K562 (cell line): Measurements from ENCODE around the gene CCDC116. TPM values are rescaled to one million over a fixed set of nuclear protein-coding genes. Genes with fewer than 3 reads are reported as not detected.
A peak's percentile ranks its signal among the peaks of the same experiment; 100 is the strongest.

Source experiments
- ARID3A ChIP-seq: IDR thresholded peaks from 2 replicates; pipeline ENCODE4 v1.6.1; 2012; ENCODE audit warnings: low read depth, low read length, improper control_type of control experiment, borderline replicate concordance
- ATF6 ChIP-seq: sonication (generic); formaldehyde crosslinking; IDR thresholded peaks from 2 replicates; pipeline ENCODE4 v1.4.0; 2020; ENCODE audit warnings: mild to moderate bottlenecking, missing genetic modification reagents
- CBX2 ChIP-seq: fragments of 200-600 bp; sonication (generic); IDR thresholded peaks from one replicate; pipeline ENCODE4 v1.6.1; 2012; ENCODE audit warnings: mild to moderate bottlenecking, low read length, inconsistent platforms; ENCODE audit not compliant: insufficient read depth, poor library complexity, severe bottlenecking
- CBX8 ChIP-seq: fragments of 200-600 bp; sonication (generic); IDR thresholded peaks from 2 replicates; pipeline ENCODE4 v1.6.1; 2012; ENCODE audit warnings: borderline replicate concordance, mixed run types, low read depth, mild to moderate bottlenecking, moderate library complexity, mixed read lengths, low read length, control low read depth, inconsistent platforms; ENCODE audit not compliant: poor library complexity, severe bottlenecking; ENCODE audit errors: extremely low read depth
- ETV6 ChIP-seq, 3 experiments: fragments of 150-350 bp in 1 of 3; sonication (generic) in 1 of 3; formaldehyde crosslinking in 1 of 3; IDR thresholded peaks; 2 replicates each; pipeline versions ENCODE4 v1.6.1 to v1.8.0; 2014 to 2022; ENCODE audit warnings: borderline replicate concordance in 2 of 3, low read depth in 2 of 3, antibody characterized with exemption in 1 of 3, low read length in 1 of 3, mild to moderate bottlenecking in 1 of 3, missing genetic modification reagents in 1 of 3
- FOXP4 ChIP-seq: sonication (generic); formaldehyde crosslinking; IDR thresholded peaks from 2 replicates; pipeline ENCODE4 v1.8.0; 2022; ENCODE audit warnings: mild to moderate bottlenecking, missing genetic modification reagents, borderline replicate concordance
- KLF13 ChIP-seq: fragments of 450-650 bp; IDR thresholded peaks from 2 replicates; pipeline ENCODE4 v1.6.1; 2016; ENCODE audit warnings: missing genetic modification characterization, low read depth, mild to moderate bottlenecking, missing compliant biosample characterization, moderate library complexity, borderline replicate concordance
- L3MBTL2 ChIP-seq: fragments of 450-650 bp; IDR thresholded peaks from 2 replicates; pipeline ENCODE4 v1.6.1; 2016; ENCODE audit warnings: mild to moderate bottlenecking, moderate library complexity
- MAFG ChIP-seq: fragments of 450-650 bp; conservative IDR thresholded peaks from 2 replicates; pipeline ENCODE4 v1.6.1; 2016; ENCODE audit warnings: missing genetic modification characterization, missing compliant biosample characterization
- MCM2 ChIP-seq: fragments of 450-650 bp; IDR thresholded peaks from 2 replicates; pipeline ENCODE4 v1.6.1; 2017; ENCODE audit warnings: low read depth, mild to moderate bottlenecking
- NEUROD1 ChIP-seq: fragments of 150-350 bp; IDR thresholded peaks from 2 replicates; pipeline ENCODE4 v1.6.1; 2014; ENCODE audit warnings: borderline replicate concordance, low read length, low read depth; ENCODE audit not compliant: partially characterized antibody
- NRF1 ChIP-seq, 2 experiments: fragments of 450-650 bp; IDR thresholded peaks in 1 of 2; conservative IDR thresholded peaks in 1 of 2; 2 replicates each; pipeline ENCODE4 v1.6.1; 2014; ENCODE audit warnings: mild to moderate bottlenecking in 2 of 2
- NUFIP1 ChIP-seq: fragments of 450-650 bp; IDR thresholded peaks from 2 replicates; pipeline ENCODE4 v1.6.1; 2018; ENCODE audit not compliant: partially characterized antibody
- RFX7 ChIP-seq: fragments of 250-450 bp; sonication (Bioruptor Pico); IDR thresholded peaks from 2 replicates; pipeline ENCODE4 v1.5.1; 2021; ENCODE audit warnings: mild to moderate bottlenecking
- SAP30 ChIP-seq: fragments of 200-600 bp; sonication (generic); IDR thresholded peaks from 2 replicates; pipeline ENCODE4 v1.6.1; 2012; ENCODE audit warnings: borderline replicate concordance, low read depth, mild to moderate bottlenecking, moderate library complexity, low read length, control low read depth, inconsistent platforms; ENCODE audit not compliant: insufficient read depth, poor library complexity, severe bottlenecking
- SREBF1 ChIP-seq: fragments of 150-350 bp; IDR thresholded peaks from 2 replicates; pipeline ENCODE4 v1.6.1; 2014; ENCODE audit warnings: antibody characterized with exemption, low read depth, low read length, borderline replicate concordance
- TARDBP ChIP-seq: fragments of 450-650 bp; IDR thresholded peaks from 2 replicates; pipeline ENCODE4 v1.6.1; 2016
- TSC22D4 ChIP-seq: fragments of 450-650 bp; IDR thresholded peaks from 2 replicates; pipeline ENCODE4 v1.6.1; 2016; ENCODE audit warnings: missing genetic modification characterization, missing biosample characterization, control low read depth
- polyA plus RNA-seq, 8 experiments: library from polyadenylated mRNA; depleted of rRNA in 4 of 8; stranded (reverse) in 5 of 8; unstranded in 3 of 8; fragments of >200 nt; fragmentation: Nextera tagmentation in 2 of 8; fragmentation: Illumina TruSeq in 1 of 8; extraction: Ambion mirVana in 2 of 8; extraction: Trizol in 1 of 8; gene quantifications; 2 replicates each; pipeline versions ENCODE4 v1.2.1 to v1.2.3, GENCODE V29; 2011 to 2014; ENCODE audit warnings: inconsistent platforms in 1 of 8, missing spikeins in 1 of 8
- total RNA-seq, 7 experiments: library from RNA; depleted of rRNA in 6 of 7; stranded (reverse); fragments of >200 nt in 6 of 7; fragmentation: Illumina TruSeq in 2 of 7; extraction: Trizol in 2 of 7; gene quantifications; 2 replicates each; pipeline versions ENCODE4 v1.2.1 to v1.2.3, GENCODE V29; 2011 to 2021; ENCODE audit warnings: low replicate concordance in 1 of 7
- TF ChIP-seq, protein P1 (sequence below): fragments of 200-800 bp; sonication (Bioruptor generic); IDR thresholded peaks from 2 replicates; pipeline ENCODE4 v1.6.1; 2017; ENCODE audit warnings: missing genetic modification characterization, missing compliant biosample characterization

The CCDC116 gene
- total and polyA plus RNA-seq, 9 of the 15 experiments (the other 6 are each of a cell fraction or from before 2014, with no cell fraction given): 1.6 to 11.3 (median 4.7) TPM

DNA sequence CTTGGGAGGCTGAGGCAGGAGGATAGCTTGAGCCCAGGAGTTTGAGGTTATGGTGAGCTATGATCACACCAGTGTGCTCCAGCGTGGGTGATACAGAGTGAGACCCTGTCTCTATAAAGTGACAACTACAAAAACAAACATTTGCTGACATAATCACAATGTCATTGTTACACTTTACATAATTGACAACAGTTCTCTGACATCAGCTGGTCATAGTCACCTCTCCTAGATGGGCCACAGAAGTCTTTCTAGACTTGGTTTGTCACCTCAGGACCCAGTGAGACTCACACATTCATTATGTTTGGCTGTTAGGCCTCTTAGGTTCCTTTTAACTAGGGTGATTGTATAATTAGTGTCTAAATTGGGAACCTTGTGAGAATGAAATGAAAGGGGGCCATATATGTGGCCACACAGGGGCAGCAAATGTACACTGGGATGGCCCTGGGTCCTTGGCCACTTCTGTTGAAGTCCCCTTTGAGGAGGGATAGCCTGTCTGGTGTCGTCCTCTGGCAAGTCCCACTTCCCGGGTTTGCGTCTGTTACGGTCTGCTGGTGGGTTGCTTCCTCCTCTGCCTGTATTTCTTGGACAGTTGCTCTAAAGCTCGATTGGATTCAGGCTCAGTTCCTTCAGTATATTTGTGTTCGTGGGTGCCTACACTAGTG, 27.4 kb downstream of the CCDC116 start (continued):
- TF ChIP-seq SAP30 (no peak), L3MBTL2 (no peak), SREBF1 (0 out of 2 replicates have a peak, but pooled peaks have one; percentile 35), ARID3A (0 out of 2 replicates have a peak, but pooled peaks have one; percentile 6), KLF13 (tag) (no peak), FOXP4 (CRISPR knock-in tag) (no peak), NUFIP1 (no peak), CBX2 (no peak), TSC22D4 (tag) (no peak), RFX7 (CRISPR knock-in tag) (no peak), NRF1 (conservative IDR thresholded peaks at IDR 0.05 in 1 of 2, IDR thresholded peaks at IDR 0.05 in 1 of 2) (no peak), MAFG (tag) (no peak), ATF6 (CRISPR knock-in tag) (no peak), TARDBP (no peak), ETV6 (IDR thresholded peaks at IDR 0.05; ENCODE audit: borderline replicate concordance in 1 of 2, low read depth in 2 of 2, low read length in 1 of 2) (peak in 1 of 2 experiments; percentile 56; a peak in 1 of 4 replicates), ETV6 (CRISPR knock-in tag; IDR thresholded peaks at IDR 0.05; ENCODE audit: borderline replicate concordance) (no peak), CBX8 (no peak), MCM2 (no peak), NEUROD1 (no peak)
- TF ChIP-seq, protein P1, sequence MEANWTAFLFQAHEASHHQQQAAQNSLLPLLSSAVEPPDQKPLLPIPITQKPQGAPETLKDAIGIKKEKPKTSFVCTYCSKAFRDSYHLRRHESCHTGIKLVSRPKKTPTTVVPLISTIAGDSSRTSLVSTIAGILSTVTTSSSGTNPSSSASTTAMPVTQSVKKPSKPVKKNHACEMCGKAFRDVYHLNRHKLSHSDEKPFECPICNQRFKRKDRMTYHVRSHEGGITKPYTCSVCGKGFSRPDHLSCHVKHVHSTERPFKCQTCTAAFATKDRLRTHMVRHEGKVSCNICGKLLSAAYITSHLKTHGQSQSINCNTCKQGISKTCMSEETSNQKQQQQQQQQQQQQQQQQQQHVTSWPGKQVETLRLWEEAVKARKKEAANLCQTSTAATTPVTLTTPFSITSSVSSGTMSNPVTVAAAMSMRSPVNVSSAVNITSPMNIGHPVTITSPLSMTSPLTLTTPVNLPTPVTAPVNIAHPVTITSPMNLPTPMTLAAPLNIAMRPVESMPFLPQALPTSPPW: no peak
